Left renal cortex interstitium (tissue), 4 donors: ENCODE results near the gene UFM1. TPM values are rescaled to one million over a fixed set of nuclear protein-coding genes. Genes with fewer than 3 reads are reported as not detected.
"Not testable (repeated sequence)": the region's sequence is repeated elsewhere in the genome, so short reads cannot be mapped to it uniquely, and the experiment has no call there.

Experiments used
- DNase-seq, 4 donors: peaks; one replicate each; pipeline ENCODE4 v3.0.0-alpha.2; 2013; ENCODE audit warnings: low read depth in 4 of 4, low spot score in 2 of 4, missing footprints in 1 of 4
- polyA plus RNA-seq, 4 donors: library from polyadenylated mRNA; unstranded; fragments of 120-200 nt; gene quantifications; one replicate each; pipeline ENCODE4 v1.2.1, GENCODE V29; 2013; ENCODE audit not compliant: insufficient read length in 4 of 4

UFM1 gene
- 100 to 1,000 TPM in 1 of 4 donors, 10 to 100 TPM in 3; 80.2 to 104 (median 86.9) TPM for polyA plus RNA-seq

- peak; percentile 88 to 98 (median 91) for DNase-seq
Observed at GRCh38 chr13:38349390-38350113, at the start of gene UFM1. Gene UFM1 (plus strand): TSS chr13:38349851. CDS start chr13:38349920, 69 bp downstream.

GRCh38 chr13:38301236-38301635, 48.4 kb upstream of the UFM1 start:
- DNase-seq, result peak in 1 of 4 donors; percentile 0

GRCh38 chr13:38303816-38304320, 45.8 kb upstream of the UFM1 start:
- DNase-seq, result no peak

- DNase-seq, result no peak
Observed at GRCh38 chr13:38308736-38309135, 40.9 kb upstream of the UFM1 start.

DNA sequence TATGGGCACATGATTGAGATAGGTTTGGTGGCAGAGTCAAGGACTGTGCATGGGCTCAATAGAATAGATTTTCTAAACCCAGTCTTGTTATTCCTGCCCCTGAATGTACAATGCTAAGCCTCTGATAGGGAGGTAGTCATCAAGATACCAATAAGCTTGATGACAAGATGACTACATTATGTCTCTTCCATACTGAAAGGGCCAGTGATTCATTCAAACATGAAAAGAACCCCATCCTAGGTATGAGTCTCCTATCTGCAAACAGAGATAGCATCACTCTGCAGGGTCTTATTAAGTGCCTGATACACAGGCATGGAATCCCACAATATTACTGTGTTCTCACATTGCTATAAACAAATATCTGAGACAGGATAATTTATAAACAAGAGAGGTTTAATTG, 40.3 kb upstream of the UFM1 start:
- DNase-seq, result no peak

DNA sequence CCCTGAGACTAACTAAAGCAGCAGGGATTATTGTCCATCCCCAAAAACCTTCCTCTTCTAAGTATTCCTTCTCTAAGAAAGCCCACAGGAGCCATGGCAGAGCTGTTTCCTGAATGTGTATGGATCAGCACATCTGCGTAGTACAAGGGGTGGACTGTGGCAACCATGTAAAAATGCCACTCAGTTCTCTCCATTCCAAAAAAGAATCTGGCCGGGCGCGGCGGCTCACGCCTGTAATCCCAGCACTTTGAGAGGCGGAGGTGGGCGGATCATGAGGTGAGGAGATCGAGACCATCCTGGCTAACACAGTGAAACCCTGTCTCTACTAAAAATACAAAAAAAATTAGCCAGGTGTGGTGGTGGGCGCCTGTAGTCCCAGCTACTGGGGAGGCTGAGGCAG, 38.5 kb upstream of the UFM1 start:
- DNase-seq, result not testable (repeated sequence)

GRCh38 chr13:38316129-38316528, 33.5 kb upstream of the UFM1 start:
- no peak for DNase-seq

- DNase-seq, result no peak
Observed at GRCh38 chr13:38321654-38322053, 28.0 kb upstream of the UFM1 start.

GRCh38 chr13:38325426-38325825, 24.2 kb upstream of the UFM1 start:
- DNase-seq, result no peak

DNA sequence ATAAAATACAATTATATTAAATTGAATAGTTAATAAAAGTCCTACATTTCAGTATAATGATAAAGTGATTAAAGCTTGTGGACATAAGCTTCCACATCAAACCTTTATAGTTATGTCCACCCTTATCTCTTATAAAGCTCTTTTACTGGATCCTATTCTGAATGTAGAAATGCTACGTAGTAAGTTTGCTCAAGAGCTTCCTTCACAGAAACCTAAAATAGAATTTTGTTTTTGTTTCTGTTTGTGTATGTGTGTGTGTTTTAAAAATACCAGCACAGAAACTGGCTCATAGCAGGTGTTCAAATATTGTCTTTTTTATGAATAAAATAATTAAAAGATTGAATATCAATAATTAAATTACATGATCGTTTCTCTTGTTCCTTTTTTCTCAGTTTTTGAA, 21.0 kb upstream of the UFM1 start:
- DNase-seq, result no peak

- no peak for DNase-seq
Observed at GRCh38 chr13:38334845-38335244, 14.8 kb upstream of the UFM1 start.

DNA sequence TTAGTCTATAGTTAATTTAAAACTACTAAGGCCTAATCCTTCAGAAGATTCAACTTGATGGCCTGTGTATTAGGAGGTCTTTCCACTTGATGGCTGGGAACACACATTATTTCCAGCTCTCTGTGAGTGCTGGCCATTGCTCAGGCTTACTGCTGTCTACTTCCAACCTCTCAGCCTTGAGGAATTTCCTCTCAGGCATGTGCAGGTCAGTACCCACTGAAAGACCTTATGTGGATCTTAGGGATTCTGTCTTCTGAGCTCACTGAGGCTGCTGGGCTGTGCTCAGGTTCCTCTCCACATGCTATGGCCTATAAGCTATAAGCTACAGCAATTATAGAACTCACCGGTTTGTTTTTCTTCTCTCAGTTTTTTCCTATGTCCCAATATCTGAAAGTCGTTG, 11.6 kb upstream of the UFM1 start:
- DNase-seq, result no peak

DNA sequence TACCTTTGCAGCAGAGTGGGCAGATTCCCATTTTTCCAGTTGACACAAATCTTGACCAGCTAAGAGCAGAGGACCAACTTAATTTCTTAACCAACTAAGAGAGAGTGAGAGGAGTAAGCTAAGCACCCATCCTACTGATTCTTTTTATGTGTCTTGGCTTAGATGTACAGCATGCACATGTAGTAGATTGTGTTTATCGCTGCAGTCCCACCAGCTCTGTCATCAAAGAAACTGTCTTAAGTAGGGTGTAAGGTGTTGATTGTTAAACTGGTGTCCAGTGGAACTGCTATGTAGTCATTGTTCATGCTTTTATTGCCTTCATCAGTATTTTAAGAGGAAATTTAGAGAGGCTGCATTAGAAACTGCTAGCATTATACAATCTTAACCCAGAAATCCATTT, 9.0 kb upstream of the UFM1 start:
- no peak for DNase-seq

DNA sequence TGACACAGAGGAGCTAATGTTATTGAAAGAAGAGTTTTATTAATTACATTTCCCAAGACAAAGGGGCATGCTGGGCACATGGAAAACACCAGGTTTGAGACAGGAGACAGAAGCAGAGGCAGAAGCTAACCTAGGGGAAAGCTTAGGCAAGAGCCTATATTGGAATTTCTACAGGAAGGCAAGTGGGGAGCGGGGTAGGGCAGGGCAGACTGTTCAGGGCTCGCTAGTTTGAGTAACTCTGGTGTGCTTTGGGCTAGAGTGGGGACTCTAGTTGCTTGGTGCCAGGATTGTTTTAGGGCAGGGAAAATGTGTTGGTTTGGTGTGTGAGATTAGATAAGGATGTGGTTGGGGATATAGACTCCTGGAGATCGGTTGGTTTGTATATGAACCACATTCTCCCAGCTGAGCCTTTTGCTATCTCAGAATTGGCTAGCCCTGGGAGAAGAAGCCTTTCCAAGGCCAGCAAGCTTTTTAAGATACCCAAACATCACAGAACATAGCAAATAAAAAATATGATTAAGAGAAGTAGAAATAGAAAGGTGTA, 8.4 kb upstream of the UFM1 start:
- DNase-seq, result no peak

DNA sequence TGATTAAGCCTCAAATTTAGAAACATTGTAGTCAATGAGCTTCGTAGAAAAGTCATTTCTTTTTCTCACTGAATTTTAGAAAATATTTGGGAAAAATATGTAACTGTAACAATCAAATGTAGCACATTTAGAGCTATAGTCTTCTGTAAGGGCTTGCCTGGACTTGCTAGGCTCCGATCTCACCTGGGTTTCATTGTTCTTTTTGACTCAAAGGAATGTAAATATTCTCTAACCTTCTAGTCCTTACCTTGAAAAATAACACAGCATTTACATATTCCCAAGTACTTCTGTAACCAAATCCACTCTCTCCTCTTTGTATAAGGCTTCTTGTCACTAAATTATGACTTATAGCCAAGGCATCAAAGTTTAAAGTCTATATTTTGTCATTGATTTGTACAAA, 2.9 kb upstream of the UFM1 start:
- no peak for DNase-seq

DNA sequence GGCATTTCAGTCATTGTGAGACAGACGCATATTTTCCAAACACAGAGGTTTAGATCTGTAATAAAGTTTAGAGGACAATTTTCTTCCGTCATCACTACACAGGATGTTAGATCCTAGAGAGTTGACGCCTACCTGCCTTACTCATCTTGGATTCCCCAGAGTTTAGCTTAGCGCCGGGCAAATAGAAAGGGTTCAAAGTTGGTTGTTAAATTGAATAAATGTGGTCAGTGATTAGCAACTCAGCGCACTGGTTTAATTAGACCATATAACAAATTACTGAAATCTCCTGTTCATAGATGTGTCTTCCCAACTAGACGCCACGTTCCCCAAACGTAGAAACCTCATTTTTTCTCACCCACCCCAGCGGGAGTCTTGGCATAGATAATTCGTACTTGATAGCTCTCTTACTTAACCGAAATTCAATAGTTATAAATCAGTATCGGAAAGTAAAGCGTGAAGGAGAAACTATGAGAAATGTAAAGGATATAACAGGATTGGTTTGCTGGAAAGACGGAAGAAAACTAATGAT, 726 bp upstream of the UFM1 start:
- peak in 1 of 4 donors; percentile 62 for DNase-seq

- DNase-seq, result peak in 2 of 4 donors; percentile 50 to 57
Observed at GRCh38 chr13:38350114-38350617, 515 bp downstream of the UFM1 start.

GRCh38 chr13:38355595-38356119, 6.0 kb downstream of the UFM1 start:
- DNase-seq, result no peak

- no peak for DNase-seq
Observed at GRCh38 chr13:38358684-38359083, 9.0 kb downstream of the UFM1 start.

- no peak for DNase-seq
Observed at GRCh38 chr13:38361542-38362262, 12.1 kb downstream of the UFM1 start.

DNA sequence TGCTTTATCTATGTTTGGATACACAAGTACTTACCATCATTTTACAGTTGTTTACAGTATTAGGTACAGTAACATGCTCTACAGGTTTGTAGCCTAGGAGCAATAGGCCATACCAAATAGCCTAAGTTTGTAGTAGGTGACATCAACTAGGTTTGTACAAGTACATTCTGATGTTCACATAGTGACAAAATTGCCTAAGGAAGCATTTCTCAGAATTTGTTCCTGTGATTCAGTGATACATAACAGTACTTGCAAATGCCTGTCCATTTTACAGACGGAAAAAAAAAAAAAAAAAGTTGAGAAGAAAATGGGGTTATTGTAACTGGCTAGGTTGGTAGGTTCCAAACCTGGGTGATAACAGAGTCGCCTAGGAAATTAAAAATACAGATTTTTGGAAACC, 13.6 kb downstream of the UFM1 start:
- DNase-seq, result no peak
